ENCODE results near the gene SLC66A3. TPM values are rescaled to one million over a fixed set of nuclear protein-coding genes. Genes with fewer than 3 reads are reported as not detected.

Gene SLC66A3
- 10 to 100 TPM in 1 of 2 donors, 1 to 10 TPM in 1; 7.7 to 13.2 TPM for total RNA-seq

- no peak for TF ChIP-seq CTCF (IDR thresholded peaks at IDR 0.05)
- no peaks in the 10 kb centered on the region for H3K27me3 ChIP-seq
- peak; percentile 34 for DNase-seq
- peak within 1 kb of the TSS; percentile 91 for H3K9ac ChIP-seq (ENCODE audit: low read depth in 2 of 2, low read length in 2 of 2)
- peak within 1 kb of the TSS; percentile 93 for H3K27ac ChIP-seq
- H3K36me3 ChIP-seq = no peaks in the 10 kb centered on the region
- peaks cover 5% of the 10 kb centered on the region for H3K4me1 ChIP-seq
- peak within 1 kb of the TSS; percentile 84 for H3K4me3 ChIP-seq
- intact Hi-C loops (cut with DNase I) = no loop called here
- no peaks in the 10 kb centered on the region for H3K9me3 ChIP-seq
These were observed at the start of gene SLC66A3 for GRCh38 chr2:11155381-11156035. Gene SLC66A3 (plus strand): TSS chr2:11155467. CDS start chr2:11155547, 80 bp downstream.

GRCh38 chr2:11109002-11109401 is 46.3 kb upstream of the SLC66A3 start:
- Histone ChIP-seq H3K4me3 (no peak overlapping the region), H3K27ac (no peak overlapping the region), H3K36me3 (no peaks in the 10 kb centered on the region), H3K27me3 (no peaks in the 10 kb centered on the region), H3K4me1 (no peaks in the 10 kb centered on the region), H3K9ac (ENCODE audit: low read depth in 2 of 2, low read length in 2 of 2) (no peak overlapping the region), H3K9me3 (no peaks in the 10 kb centered on the region)
- intact Hi-C loops (cut with DNase I) = no loop called here
- no peak for DNase-seq
- no peak for TF ChIP-seq CTCF (IDR thresholded peaks at IDR 0.05)

GRCh38 chr2:11112870-11113428 is 42.3 kb upstream of the SLC66A3 start:
- Histone ChIP-seq H3K36me3 (no peaks in the 10 kb centered on the region), H3K4me3 (no peak overlapping the region), H3K9ac (ENCODE audit: low read depth in 2 of 2, low read length in 2 of 2) (no peak overlapping the region), H3K27me3 (no peaks in the 10 kb centered on the region), H3K9me3 (no peaks in the 10 kb centered on the region), H3K27ac (no peak overlapping the region), H3K4me1 (no peaks in the 10 kb centered on the region)
- no peak for DNase-seq
- no peak for TF ChIP-seq CTCF (IDR thresholded peaks at IDR 0.05)
- intact Hi-C loops (cut with DNase I) = no loop called here

- TF ChIP-seq CTCF (IDR thresholded peaks at IDR 0.05) = no peak
- Histone ChIP-seq H3K4me3 (no peak overlapping the region), H3K9ac (ENCODE audit: low read depth in 2 of 2, low read length in 2 of 2) (no peak overlapping the region), H3K27me3 (no peaks in the 10 kb centered on the region), H3K36me3 (no peaks in the 10 kb centered on the region), H3K4me1 (no peaks in the 10 kb centered on the region), H3K9me3 (no peaks in the 10 kb centered on the region), H3K27ac (no peak overlapping the region)
- DNase-seq = no peak
- intact Hi-C loops (cut with DNase I) = no loop called here
These were observed 37.5 kb upstream of the SLC66A3 start for GRCh38 chr2:11117776-11118175.

- Histone ChIP-seq H3K27me3 (no peaks in the 10 kb centered on the region), H3K9ac (ENCODE audit: low read depth in 2 of 2, low read length in 2 of 2) (no peak overlapping the region), H3K4me3 (no peak overlapping the region), H3K4me1 (no peaks in the 10 kb centered on the region), H3K27ac (no peak overlapping the region), H3K9me3 (no peaks in the 10 kb centered on the region), H3K36me3 (no peaks in the 10 kb centered on the region)
- no peak for DNase-seq
- intact Hi-C loops (cut with DNase I) = no loop called here
- TF ChIP-seq CTCF (IDR thresholded peaks at IDR 0.05) = no peak
These were observed 36.5 kb upstream of the SLC66A3 start for GRCh38 chr2:11118761-11119160.
